Astrocyte of the spinal cord (primary cell): ENCODE results near the gene OVOL3.
"Not testable (repeated sequence)": the region's sequence is repeated elsewhere in the genome, so short reads cannot be mapped to it uniquely, and the experiment has no call there.

ENCODE experiments used
- DNase-seq: peaks from one replicate; pipeline ENCODE4 v3.0.0; 2011; ENCODE audit warnings: low read depth, low spot score
- H3K4me3 ChIP-seq: 2 replicates; pipeline ENCODE4 v1.5.1; 2011; ENCODE audit warnings: low read depth, mild to moderate bottlenecking, low read length, moderate library complexity
- CTCF ChIP-seq: IDR thresholded peaks from 2 replicates; pipeline ENCODE4 v1.5.1; 2012; ENCODE audit warnings: low read depth, mild to moderate bottlenecking, low read length, inconsistent platforms
- in situ Hi-C: cut with HindIII; loops from 2 replicates; pipeline ENCODE4 v1.10.0; 2017; ENCODE audit warnings: low sequenced_read_pairs

The OVOL3 gene

DNA sequence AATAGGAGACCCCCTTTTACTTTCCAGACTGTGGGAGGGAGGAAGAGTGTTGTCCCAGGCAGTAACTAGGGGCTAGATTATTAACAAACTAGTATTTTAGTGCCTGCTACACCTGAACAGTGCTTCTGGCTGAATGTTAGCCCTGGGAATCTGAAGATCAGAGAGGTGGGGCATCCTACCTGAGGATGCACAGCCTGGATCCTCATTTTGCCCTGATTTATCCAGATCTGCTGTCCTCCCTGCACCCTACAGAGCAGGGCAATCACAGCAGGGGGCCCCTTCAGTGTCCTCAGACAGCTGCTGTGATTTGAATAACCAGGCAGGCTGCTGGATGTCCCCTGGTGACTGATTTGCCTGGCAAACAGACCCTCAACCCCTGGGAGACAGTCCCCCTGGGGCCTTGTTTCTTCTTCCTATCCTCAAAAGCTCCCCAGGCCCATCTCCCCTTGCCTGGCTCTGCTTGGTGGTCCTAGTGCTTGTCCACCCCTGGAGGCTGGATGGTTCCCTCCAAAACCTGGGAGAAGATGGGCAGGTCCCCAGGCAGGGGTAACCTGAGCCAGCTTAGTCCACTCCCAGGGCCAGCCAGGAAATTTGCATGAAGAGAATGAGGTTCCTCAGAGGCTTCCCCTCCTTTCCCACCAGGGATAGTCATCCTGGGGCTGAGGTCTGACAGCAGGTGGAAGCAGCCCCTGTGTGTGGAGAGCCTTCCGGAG is at the start of gene OVOL3:
TSS of gene OVOL3 (plus strand) at position 657 of the 713 bp plus-strand sequence. CDS start 60 bp downstream, outside the sequence.
- no peak for TF ChIP-seq CTCF
- no peak within 1 kb of the TSS for H3K4me3 ChIP-seq
- in situ Hi-C loops = no loop called here
- DNase-seq = no peak

DNA sequence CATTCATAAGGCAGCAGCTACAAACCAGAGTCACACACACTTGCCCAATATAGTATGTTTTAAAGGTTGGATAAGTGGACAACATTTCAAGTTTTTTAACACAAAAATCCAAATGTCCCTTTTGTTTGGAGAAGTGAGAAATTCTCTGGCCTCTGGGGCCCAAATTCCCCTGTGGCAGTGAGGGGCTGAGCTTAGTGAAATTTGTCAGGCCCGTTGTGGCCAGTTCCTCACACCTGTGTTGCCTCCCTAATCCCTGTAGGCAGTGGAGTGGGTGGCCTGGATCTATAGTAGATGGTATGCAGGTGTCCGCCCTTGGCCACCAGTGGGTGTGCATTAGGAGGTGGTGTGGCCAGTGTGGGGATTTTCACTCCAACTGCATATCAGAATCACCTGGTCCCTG is 49.6 kb upstream of the OVOL3 start:
- in situ Hi-C loops = no loop called here
- DNase-seq = no peak
- H3K4me3 ChIP-seq = no peak overlapping the region
- TF ChIP-seq CTCF = no peak

GRCh38 chr19:36064826-36065225 is 46.1 kb upstream of the OVOL3 start:
- no peak for TF ChIP-seq CTCF
- no peak overlapping the region for H3K4me3 ChIP-seq
- in situ Hi-C loops = no loop called here
- no peak for DNase-seq

DNA sequence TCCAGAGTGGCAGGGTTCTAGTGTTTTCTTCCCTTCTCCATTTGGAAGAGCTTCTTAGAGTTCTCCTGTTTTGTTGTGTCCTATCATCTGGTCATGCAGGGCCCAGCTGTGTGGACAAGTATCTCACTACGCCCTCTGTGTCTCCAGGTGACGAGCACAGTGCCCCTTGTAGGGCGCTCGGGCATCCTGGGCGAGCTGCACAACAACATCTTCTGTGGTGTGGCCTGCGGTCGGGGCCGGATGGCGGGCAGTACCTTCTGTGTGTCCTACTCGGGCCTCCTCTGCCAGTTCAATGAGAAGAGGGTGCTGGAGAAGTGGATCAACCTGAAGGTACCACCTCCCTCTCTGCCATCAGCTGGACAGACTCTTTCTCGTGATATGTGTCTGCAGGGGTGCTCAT is 43.3 kb upstream of the OVOL3 start:
- no peak for DNase-seq
- no peak for TF ChIP-seq CTCF
- in situ Hi-C loops = no loop called here
- H3K4me3 ChIP-seq = no peak overlapping the region

DNA sequence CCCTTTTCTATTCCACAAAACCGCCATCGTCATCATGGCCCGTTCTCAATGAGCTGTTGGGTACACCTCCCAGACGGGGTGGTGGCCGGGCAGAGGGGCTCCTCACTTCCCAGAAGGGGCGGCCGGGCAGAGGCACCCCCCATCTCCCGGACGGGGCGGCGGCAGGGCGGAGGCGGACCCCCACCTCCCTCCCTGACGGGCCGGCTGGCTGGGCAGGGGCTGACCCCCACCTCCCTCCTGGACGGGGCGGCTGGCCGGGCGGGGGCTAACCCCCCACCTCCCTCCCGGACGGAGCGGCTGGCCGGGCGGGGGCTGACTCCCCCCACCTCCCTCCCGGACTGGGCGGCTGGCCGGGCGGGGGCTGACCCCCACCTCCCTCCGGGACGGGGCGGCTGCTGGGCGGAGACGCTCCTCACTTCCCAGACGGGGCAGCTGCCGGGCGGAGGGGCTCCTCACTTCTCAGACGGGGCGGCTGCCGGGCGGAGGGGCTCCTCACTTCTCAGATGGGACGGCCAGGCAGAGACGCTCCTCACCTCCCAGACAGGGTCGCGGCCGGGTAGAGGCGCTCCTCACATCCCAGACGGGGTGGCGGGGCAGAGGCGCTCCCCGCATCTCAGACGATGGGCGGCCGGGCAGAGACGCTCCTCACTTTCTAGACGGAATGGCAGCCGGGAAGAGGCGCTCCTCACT is 42.0 kb upstream of the OVOL3 start:
- H3K4me3 ChIP-seq, DNase-seq, in situ Hi-C loops: not testable (repeated sequence)

- no peak overlapping the region for H3K4me3 ChIP-seq
- DNase-seq = no peak
- no peak for TF ChIP-seq CTCF
- in situ Hi-C loops = no loop called here
These were observed 38.9 kb upstream of the OVOL3 start for GRCh38 chr19:36072081-36072480.

GRCh38 chr19:36073121-36073876 is 37.6 kb upstream of the OVOL3 start:
- H3K4me3 ChIP-seq = no peak overlapping the region
- TF ChIP-seq CTCF = no peak

More at GRCh38 chr19:36073121-36073876, 37.6 kb upstream of the OVOL3 start:
- in situ Hi-C loops = no loop called here
- no peak for DNase-seq
